Activated naive CD4-positive, alpha-beta T cell treated with anti-CD3 and anti-CD28 coated beads for 36 hours (primary cell): ENCODE results near the gene ZBTB39. TPM values are rescaled to one million over a fixed set of nuclear protein-coding genes. Genes with fewer than 3 reads are reported as not detected.

Source experiments
- CTCF ChIA-PET: fragments of 350-600 bp; sonication (Branson Sonifier 250); formaldehyde crosslinking; loops from one replicate; lab custom pipeline; 2021; ENCODE audit warnings: antibody characterized with exemption; lab: Charles Lee
- DNase-seq: peaks from one replicate; pipeline ENCODE4 v3.0.0-alpha.2; 2020
- H3K27ac Mint-ChIP-seq: one replicate; pipeline ENCODE4 v1.8.0; 2021; ENCODE audit warnings: mild to moderate bottlenecking, mixed read lengths
- H3K27me3 Mint-ChIP-seq: one replicate; pipeline ENCODE4 v1.8.0; 2021; ENCODE audit warnings: low read depth, mixed read lengths
- H3K36me3 Mint-ChIP-seq: one replicate; pipeline ENCODE4 v1.8.0; 2021; ENCODE audit warnings: low read depth, mixed read lengths
- H3K4me1 Mint-ChIP-seq: one replicate; pipeline ENCODE4 v1.8.0; 2021; ENCODE audit warnings: low read depth, mixed read lengths
- H3K4me3 Mint-ChIP-seq: one replicate; pipeline ENCODE4 v1.8.0; 2021; ENCODE audit warnings: mild to moderate bottlenecking, moderate library complexity, mixed read lengths
- H3K9me3 Mint-ChIP-seq: one replicate; pipeline ENCODE4 v1.8.0; 2021; ENCODE audit warnings: mixed read lengths
- intact Hi-C: fragments of 100-400 bp; cut with micrococcal nuclease; formaldehyde crosslinking; loops from one replicate; pipeline ENCODE4 v1.15.1; 2023
- total RNA-seq, 2 experiments: library from RNA; stranded (reverse); gene quantifications; one replicate each; pipeline ENCODE4 v1.2.3, GENCODE V29; 2021

ZBTB39 gene
- total RNA-seq, 2 experiments from 2014 or later = 5.1 to 5.5 TPM

DNA sequence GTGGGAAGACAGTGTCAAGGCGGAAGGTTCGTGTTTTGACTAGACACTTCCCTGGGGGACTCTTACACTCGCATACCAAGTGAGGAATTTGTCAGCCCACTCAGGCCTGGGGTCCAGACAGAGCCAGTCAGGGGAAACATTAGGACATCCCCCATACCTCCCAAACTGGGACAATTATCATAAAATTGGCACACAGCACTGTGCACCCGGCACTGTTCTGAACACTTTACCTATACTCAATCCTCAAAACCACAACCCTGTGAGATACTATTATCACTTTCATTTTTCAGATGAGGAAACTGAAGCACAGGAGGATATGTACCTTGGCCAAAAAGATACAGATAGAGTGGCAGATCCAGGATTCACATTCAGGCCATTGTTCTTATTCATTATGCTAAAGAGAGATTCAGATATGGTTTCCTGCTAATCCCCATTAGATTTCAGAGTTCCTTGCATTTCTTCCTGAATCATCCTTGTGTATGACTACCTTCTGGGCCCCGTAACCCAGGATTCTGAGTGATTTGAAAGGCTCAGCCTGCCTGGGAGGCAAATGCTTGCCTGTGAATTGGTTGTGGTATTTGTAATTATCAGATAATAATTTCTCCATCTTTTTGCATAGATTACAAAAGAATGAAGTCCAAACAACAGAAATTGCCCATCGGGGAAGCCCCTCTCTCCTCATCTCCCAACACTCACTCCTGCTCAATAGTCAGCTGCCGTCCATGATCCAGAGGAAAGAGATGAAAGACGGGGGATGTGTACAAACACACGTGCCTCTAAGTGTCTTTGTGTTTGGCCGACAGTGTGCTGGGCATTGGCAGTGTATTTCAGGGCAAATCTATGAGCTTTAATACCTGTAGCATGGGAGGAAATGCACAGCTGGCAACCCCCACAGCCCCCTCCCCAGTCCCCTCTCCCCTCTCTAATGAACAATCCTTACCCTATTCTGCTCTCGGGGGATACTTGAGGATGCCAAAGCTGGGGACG lies 5.4 kb upstream of the ZBTB39 start:
- Mint-ChIP-seq H3K27me3 (no peaks in the 10 kb centered on the region), H3K9me3 (no peaks in the 10 kb centered on the region), H3K4me1 (peaks cover 61% of the 10 kb centered on the region), H3K4me3 (peak overlapping the region; percentile 20), H3K36me3 (no peaks in the 10 kb centered on the region), H3K27ac (peak overlapping the region; percentile 59)
- peak; percentile 71 for DNase-seq
- intact Hi-C loops = loop anchor here (1.0 kb wide), 1 partner anchor 8 kb away; no protein-coding TSS in a partner anchor
- CTCF ChIA-PET = interaction anchor here (0.8 to 14.0 kb wide), 14 partner anchors 9 to 258 kb away, joined by 3 to 271 read pairs (median 4); partner anchors contain the start of gene STAT6

DNA sequence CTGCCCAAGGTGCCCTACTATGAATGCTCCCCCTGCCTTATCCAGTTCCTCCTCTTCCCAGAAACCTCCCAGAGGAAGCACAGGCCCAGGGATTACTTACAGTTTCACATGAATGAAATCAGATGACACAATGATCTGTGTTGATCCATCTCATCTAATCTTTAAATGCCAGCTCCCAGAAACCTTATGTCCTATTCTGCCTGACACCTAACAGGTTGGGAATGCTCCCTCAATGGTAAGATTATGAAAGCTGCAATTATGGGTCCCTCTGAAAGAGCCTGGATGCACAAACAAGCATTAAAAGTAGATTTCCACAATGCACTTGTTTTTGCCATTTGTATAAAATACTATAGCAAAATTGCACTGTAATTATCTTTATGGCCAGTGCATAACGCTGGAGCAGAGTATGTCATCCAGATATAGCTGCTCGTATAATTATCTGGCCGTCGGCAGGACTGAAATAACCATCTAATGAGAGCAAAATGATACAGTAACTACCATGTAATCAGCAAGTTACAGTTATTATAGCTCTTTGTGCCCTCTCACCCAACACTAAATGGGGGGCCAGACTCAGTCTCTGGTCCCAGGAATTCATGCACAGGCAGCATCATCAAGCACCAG lies 4.4 kb upstream of the ZBTB39 start:
- Mint-ChIP-seq H3K9me3 (no peaks in the 10 kb centered on the region), H3K4me1 (peaks cover 65% of the 10 kb centered on the region), H3K27ac (no peak overlapping the region), H3K36me3 (no peaks in the 10 kb centered on the region), H3K27me3 (no peaks in the 10 kb centered on the region), H3K4me3 (no peak overlapping the region)
- CTCF ChIA-PET = interaction anchor here (0.7 to 14.0 kb wide), 14 partner anchors 8 to 105 kb away, joined by 3 to 271 read pairs (median 4); partner anchors contain the start of gene STAT6
- DNase-seq = no peak
- intact Hi-C loops = loop anchor here (1.0 kb wide), 1 partner anchor 9 kb away; no protein-coding TSS in a partner anchor

DNA sequence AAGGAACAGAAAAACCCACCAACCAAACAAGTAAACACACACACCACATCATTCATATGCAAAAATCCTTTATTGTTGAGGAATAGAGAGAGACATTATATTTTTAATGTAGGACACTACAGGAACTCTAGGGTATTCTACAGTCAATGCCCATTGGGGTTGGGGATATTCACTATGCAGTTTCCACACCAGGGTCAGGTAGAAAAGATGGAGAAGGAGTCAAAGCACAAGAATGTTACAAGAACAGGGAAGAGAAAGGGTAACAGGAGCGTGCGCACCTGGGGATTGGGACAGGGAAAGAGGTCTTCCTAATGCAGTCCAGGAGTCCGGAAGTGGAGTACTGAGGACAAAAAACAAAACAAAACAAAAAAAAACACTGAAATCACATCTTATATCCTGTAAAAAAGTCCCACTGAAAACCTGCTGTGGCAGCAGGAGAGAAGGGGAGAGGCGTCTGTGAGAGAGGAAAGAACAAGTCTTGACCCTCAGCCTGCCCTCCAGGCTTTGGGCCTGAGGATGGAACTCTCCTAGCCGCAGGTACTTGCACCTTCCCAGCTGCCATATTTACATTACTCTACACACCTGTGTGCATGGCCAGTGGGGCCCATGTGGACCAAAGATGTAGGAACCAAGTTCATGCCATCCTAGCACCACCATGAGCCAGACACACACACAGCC lies 3.7 kb upstream of the ZBTB39 start:
- CTCF ChIA-PET = interaction anchor here (1.1 to 14.0 kb wide), 10 partner anchors 8 to 172 kb away, joined by 3 to 271 read pairs (median 10); partner anchors contain the start of gene STAT6
- DNase-seq = no peak
- intact Hi-C loops = loop anchor here (5.0 to 10.0 kb wide), 3 partner anchors 232 to 495 kb away; partner anchors contain the start of gene PTGES3
- H3K4me3 Mint-ChIP-seq = no peak overlapping the region
- H3K27me3 Mint-ChIP-seq = no peaks in the 10 kb centered on the region
- H3K4me1 Mint-ChIP-seq = peaks cover 71% of the 10 kb centered on the region
- H3K36me3 Mint-ChIP-seq = no peaks in the 10 kb centered on the region
- H3K9me3 Mint-ChIP-seq = no peaks in the 10 kb centered on the region
- no peak overlapping the region for H3K27ac Mint-ChIP-seq

DNA sequence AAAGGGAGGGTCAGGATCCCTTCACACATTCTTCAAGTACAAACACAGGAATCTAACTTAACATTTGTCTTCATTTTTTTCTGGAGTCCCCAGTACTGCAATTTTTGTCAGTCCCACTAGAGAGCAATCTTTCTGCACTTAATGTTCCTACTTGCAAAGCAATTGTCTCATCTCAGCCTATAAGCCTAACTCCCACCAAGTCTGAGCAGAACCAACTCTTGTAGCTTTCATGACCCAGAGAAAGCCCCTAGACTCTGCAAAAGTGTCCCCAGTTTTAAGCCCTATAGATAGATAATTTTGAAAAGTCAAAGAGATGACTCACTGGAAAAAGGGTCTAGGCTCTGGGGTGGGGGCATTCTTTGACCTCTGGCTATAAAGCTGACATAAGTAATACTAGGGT lies 1.8 kb upstream of the ZBTB39 start:
- Mint-ChIP-seq H3K4me3 (no peak overlapping the region), H3K27ac (peak overlapping the region; percentile 85)
- CTCF ChIA-PET = interaction anchor here (0.6 to 14.0 kb wide), 25 partner anchors 9 to 251 kb away, joined by 3 to 271 read pairs (median 4); partner anchors contain the start of genes MYO1A, STAT6 and TAC3

DNA sequence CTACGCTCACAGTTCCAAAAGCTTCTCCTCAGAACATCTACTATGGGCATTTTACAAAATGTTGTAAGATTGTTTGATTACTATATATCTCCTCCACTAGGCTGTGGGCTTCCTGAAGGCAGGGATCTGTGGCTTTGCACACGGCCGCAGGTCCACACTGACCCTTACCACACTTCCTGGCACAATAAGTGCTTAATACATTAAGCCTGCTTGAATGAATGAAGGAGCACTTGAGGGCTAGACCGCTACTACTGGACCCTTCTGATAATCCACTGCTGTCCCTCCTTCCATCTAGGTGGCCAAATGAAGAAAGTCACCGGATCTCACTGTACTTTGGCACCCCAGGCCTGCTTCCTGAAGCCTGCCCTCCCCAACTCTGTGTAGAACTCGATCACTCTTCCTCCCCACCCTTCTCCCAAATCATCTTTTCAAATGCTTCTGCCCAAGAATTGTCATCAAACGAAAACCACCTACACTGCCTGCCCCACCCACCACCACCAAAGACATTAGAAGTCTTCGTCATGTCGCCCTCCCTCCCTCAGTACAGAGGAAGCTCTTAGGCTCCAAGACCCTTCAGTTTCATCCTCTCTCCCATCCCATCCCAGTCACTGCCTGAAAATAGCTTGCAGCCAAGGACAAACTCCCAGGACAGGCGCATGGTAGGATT lies 596 bp upstream of the ZBTB39 start:
- H3K27ac Mint-ChIP-seq = peak overlapping the region; percentile 85
- peaks cover 19% of the 10 kb centered on the region for H3K36me3 Mint-ChIP-seq
- H3K9me3 Mint-ChIP-seq = no peaks in the 10 kb centered on the region
- H3K27me3 Mint-ChIP-seq = no peaks in the 10 kb centered on the region
- peak overlapping the region; percentile 79 for H3K4me3 Mint-ChIP-seq
- H3K4me1 Mint-ChIP-seq = peaks cover 72% of the 10 kb centered on the region
- CTCF ChIA-PET = interaction anchor here (0.6 to 14.0 kb wide), 18 partner anchors 8 to 251 kb away, joined by 3 to 271 read pairs (median 4); partner anchors contain the start of genes NAB2, STAT6 and TAC3
- DNase-seq = peak; percentile 47
- intact Hi-C loops = loop anchor here (5.0 to 10.0 kb wide), 3 partner anchors 235 to 492 kb away; partner anchors contain the start of gene PTGES3

More for the DNA sequence above, 1.8 kb upstream of the ZBTB39 start:
- no peaks in the 10 kb centered on the region for H3K27me3 Mint-ChIP-seq
- DNase-seq = peak; percentile 28
- peaks cover 12% of the 10 kb centered on the region for H3K36me3 Mint-ChIP-seq
- H3K4me1 Mint-ChIP-seq = peaks cover 76% of the 10 kb centered on the region
- no peaks in the 10 kb centered on the region for H3K9me3 Mint-ChIP-seq
- intact Hi-C loops = loop anchor here (1.0 to 10.0 kb wide), 9 partner anchors 9 to 493 kb away; partner anchors contain the start of gene PTGES3

DNA sequence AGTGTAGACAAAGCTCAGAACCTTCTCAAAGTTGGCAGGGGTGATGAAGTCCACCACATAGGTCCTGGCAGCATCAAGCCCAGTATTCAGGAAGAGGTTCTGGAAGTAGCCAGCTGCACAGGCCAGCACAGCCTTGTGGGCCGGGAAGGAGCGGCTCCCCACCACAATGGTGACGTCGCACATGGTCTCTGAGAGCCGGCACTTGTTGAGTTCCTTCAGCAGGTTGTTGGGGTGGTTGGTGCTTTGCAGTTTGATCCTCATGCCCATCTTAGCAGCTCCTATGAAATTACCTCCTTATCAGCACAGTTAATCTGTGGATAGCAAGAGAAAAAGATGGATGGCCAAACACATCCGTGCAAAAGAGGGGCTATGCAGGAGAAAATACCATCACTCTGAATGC lies 1.7 kb downstream of the ZBTB39 start:
- peaks cover 74% of the 10 kb centered on the region for H3K4me1 Mint-ChIP-seq
- DNase-seq = no peak
- H3K27ac Mint-ChIP-seq = no peak overlapping the region
- H3K27me3 Mint-ChIP-seq = no peaks in the 10 kb centered on the region
- intact Hi-C loops = loop anchor here (5.0 to 10.0 kb wide), 3 partner anchors 238 to 490 kb away; partner anchors contain the start of gene PTGES3
- CTCF ChIA-PET = interaction anchor here (0.6 to 14.0 kb wide), 14 partner anchors 8 to 347 kb away, joined by 3 to 271 read pairs (median 4); partner anchors contain the start of genes PRIM1, STAT6 and TAC3
- peaks cover 29% of the 10 kb centered on the region for H3K36me3 Mint-ChIP-seq
- H3K9me3 Mint-ChIP-seq = no peaks in the 10 kb centered on the region
- peak overlapping the region; percentile 92 for H3K4me3 Mint-ChIP-seq

DNA sequence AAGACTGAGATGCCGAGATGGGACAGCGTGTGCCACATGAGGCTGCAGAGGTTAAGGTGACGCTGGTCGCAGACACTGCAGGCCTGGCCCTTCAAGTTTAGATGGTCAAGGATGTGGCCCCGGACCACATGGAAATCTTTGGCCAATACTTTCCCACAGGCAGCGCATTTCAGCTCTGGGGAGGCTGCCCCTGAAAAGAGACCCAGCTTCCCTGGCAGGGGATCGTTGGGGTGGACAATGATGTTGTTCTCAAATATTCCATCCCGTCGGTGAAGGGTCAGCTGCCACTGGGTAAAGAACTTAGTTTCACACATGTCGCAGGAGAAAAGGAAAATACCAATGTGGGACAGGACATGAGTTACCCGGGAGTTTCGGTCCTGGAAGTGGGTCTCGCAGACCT lies 3.0 kb downstream of the ZBTB39 start:
- peaks cover 29% of the 10 kb centered on the region for H3K36me3 Mint-ChIP-seq
- H3K4me3 Mint-ChIP-seq = no peak overlapping the region
- no peaks in the 10 kb centered on the region for H3K9me3 Mint-ChIP-seq
- DNase-seq = no peak
- CTCF ChIA-PET = interaction anchor here (0.6 to 14.0 kb wide), 10 partner anchors 8 to 365 kb away, joined by 3 to 271 read pairs (median 8); partner anchors contain the start of genes PRIM1 and STAT6
- H3K4me1 Mint-ChIP-seq = peaks cover 80% of the 10 kb centered on the region
- intact Hi-C loops = loop anchor here (10.0 kb wide), 1 partner anchor 489 kb away; no protein-coding TSS in a partner anchor
- no peak overlapping the region for H3K27ac Mint-ChIP-seq
- H3K27me3 Mint-ChIP-seq = no peaks in the 10 kb centered on the region

DNA sequence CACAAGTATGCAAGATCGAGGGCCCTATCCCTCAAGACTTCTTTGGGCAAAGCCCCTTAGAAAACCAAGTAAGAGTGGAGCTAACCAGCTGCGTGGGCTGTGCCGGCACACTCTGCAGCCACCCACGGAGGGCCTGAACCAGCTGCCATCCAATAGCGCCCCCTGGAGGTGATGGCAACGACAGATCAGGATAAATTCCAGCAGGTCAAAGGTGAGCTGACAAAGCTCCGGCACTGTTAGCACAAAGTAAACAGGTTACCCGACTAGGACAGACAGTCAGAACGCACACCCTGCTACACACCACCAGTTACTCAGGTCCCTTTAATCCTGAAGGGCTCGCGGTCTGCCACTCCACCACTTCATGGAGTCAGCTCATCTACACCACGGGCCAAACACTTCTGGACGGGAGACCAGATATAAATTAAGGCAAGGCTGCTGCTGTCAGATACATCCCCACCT lies 4.9 kb downstream of the ZBTB39 start:
- peaks cover 35% of the 10 kb centered on the region for H3K36me3 Mint-ChIP-seq
- no peak overlapping the region for H3K27ac Mint-ChIP-seq
- H3K27me3 Mint-ChIP-seq = no peaks in the 10 kb centered on the region
- peak; percentile 87 for DNase-seq
- intact Hi-C loops = loop anchor here (1.0 to 10.0 kb wide), 2 partner anchors 244 to 487 kb away; no protein-coding TSS in a partner anchor
- no peak overlapping the region for H3K4me3 Mint-ChIP-seq
- peaks cover 71% of the 10 kb centered on the region for H3K4me1 Mint-ChIP-seq
- CTCF ChIA-PET = interaction anchor here (0.5 to 14.0 kb wide), 37 partner anchors 9 to 412 kb away, joined by 3 to 271 read pairs (median 5); partner anchors contain the start of genes HSD17B6, LRP1, PRIM1 and STAT6
- no peaks in the 10 kb centered on the region for H3K9me3 Mint-ChIP-seq

DNA sequence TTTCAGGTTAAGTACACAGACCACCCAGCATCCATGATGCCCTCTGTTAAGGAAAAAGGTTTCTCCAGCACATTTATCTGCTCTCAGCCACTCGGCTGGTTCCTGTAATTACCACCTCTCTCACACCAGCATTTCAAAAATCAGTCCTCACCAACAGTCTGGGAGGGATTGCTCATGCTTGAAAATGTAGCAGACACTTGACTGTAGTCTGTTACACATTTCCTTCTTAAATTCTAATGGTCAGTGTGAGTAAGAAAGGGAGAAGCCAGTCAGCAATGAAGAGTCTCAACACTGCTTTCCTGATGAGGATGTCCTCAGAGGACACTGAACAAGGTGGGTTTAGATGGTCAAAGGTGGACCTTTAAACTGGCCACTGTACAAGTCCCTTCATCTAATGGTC lies 6.0 kb downstream of the ZBTB39 start:
- Mint-ChIP-seq H3K4me3 (no peak overlapping the region), H3K4me1 (peaks cover 65% of the 10 kb centered on the region), H3K36me3 (peaks cover 41% of the 10 kb centered on the region), H3K27me3 (no peaks in the 10 kb centered on the region), H3K9me3 (no peaks in the 10 kb centered on the region), H3K27ac (no peak overlapping the region)
- intact Hi-C loops = loop anchor here (10.0 kb wide), 1 partner anchor 486 kb away; no protein-coding TSS in a partner anchor
- CTCF ChIA-PET = interaction anchor here (0.7 to 14.0 kb wide), 11 partner anchors 12 to 244 kb away, joined by 3 to 271 read pairs (median 5); partner anchors contain the start of genes LRP1, PRIM1 and STAT6
- no peak for DNase-seq

DNA sequence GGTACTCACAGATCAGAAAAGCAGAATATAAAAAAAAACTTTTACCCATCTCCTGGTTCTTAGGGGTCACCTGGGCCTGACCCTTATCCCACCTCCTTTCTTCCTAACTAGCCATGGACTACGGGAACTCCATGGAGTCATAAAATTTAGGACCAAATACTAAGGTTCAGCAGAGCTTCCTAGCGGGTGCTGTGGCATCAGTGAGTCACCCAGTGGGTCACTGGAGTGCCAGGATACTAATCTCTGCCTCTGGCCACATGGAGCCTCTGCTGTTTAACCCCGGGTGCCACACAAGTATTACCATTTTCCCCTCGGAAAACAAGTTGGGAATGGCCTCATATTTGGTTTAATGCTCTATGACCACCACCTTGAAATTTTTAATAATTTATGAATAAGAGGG lies 6.9 kb downstream of the ZBTB39 start:
- Mint-ChIP-seq H3K4me1 (peaks cover 57% of the 10 kb centered on the region), H3K27me3 (no peaks in the 10 kb centered on the region), H3K36me3 (peaks cover 40% of the 10 kb centered on the region), H3K9me3 (no peaks in the 10 kb centered on the region), H3K4me3 (no peak overlapping the region), H3K27ac (no peak overlapping the region)
- intact Hi-C loops = loop anchor here (1.0 kb wide), 2 partner anchors 9 to 159 kb away; no protein-coding TSS in a partner anchor
- CTCF ChIA-PET = interaction anchor here (0.7 to 8.5 kb wide), 10 partner anchors 8 to 243 kb away, joined by 3 to 87 read pairs (median 4); partner anchors contain the start of genes PRIM1 and STAT6
- DNase-seq = no peak
